ENCODE results near the gene METTL24.

The METTL24 gene

GRCh38 chr6:110319843-110320242, 38.3 kb downstream of the METTL24 start:
- no peak for TF ChIP-seq CTCF (IDR thresholded peaks at IDR 0.05; ENCODE audit: insufficient read depth, low read length, poor library complexity, severe bottlenecking)
- no peaks in the 10 kb centered on the region for H3K27me3 ChIP-seq (replicated peaks; ENCODE audit: control insufficient read depth, insufficient read depth, low read length)
- H3K36me3 ChIP-seq (ENCODE audit: control insufficient read depth, insufficient read depth, low read length) = no peaks in the 10 kb centered on the region
- DNase-seq (ENCODE audit: extremely low read depth, insufficient read length) = no peak
- H3K4me3 ChIP-seq (replicated peaks; ENCODE audit: low read depth, low read length) = no peak overlapping the region

GRCh38 chr6:110319381-110319780, 38.8 kb downstream of the METTL24 start:
- no peak for TF ChIP-seq CTCF (IDR thresholded peaks at IDR 0.05; ENCODE audit: insufficient read depth, low read length, poor library complexity, severe bottlenecking)
- DNase-seq (ENCODE audit: extremely low read depth, insufficient read length) = no peak
- Histone ChIP-seq H3K36me3 (ENCODE audit: control insufficient read depth, insufficient read depth, low read length) (no peaks in the 10 kb centered on the region), H3K4me3 (replicated peaks; ENCODE audit: low read depth, low read length) (no peak overlapping the region), H3K27me3 (replicated peaks; ENCODE audit: control insufficient read depth, insufficient read depth, low read length) (no peaks in the 10 kb centered on the region)

DNA sequence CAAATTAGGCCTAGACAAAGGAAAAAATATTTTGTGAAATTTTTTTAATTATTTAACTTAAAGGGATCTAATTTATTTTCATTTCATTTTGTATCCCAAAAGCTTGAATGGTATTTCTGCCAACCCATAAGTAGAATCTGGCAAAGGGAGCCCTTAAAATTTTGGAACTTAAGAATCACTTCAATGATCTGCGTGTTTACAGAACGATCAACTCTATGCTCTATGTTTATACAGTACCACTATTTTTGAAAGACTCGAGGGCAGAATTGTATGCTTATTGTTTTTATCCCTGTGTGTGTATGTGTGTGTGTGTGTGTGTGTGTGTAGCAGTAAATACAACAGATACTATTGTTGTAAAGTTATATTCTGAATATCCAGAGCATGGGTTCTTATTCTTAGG, 39.2 kb downstream of the METTL24 start:
- H3K36me3 ChIP-seq (ENCODE audit: control insufficient read depth, insufficient read depth, low read length) = no peaks in the 10 kb centered on the region
- DNase-seq (ENCODE audit: extremely low read depth, insufficient read length) = no peak
- H3K4me3 ChIP-seq (replicated peaks; ENCODE audit: low read depth, low read length) = no peak overlapping the region
- no peaks in the 10 kb centered on the region for H3K27me3 ChIP-seq (replicated peaks; ENCODE audit: control insufficient read depth, insufficient read depth, low read length)
- TF ChIP-seq CTCF (IDR thresholded peaks at IDR 0.05; ENCODE audit: insufficient read depth, low read length, poor library complexity, severe bottlenecking) = no peak

DNA sequence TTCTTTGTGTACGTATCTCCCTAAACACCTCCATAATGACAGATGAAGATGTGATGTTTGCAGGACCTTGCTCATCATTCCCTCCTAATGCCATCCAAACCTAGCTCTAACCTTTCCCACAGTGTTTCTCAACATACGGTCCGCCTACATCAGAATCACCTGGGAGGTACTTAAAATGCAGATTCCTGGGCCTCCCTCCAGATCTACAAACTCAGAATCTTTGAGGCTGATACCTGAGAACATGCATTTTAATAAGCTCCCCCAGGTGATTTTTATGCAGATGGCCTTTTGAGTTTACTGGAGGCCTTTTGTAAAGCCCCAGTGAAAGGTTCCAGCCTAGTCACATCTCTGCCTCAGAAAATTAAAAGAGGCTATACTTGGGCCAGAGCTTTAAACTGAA, 40.5 kb downstream of the METTL24 start:
- Histone ChIP-seq H3K27me3 (replicated peaks; ENCODE audit: control insufficient read depth, insufficient read depth, low read length) (no peaks in the 10 kb centered on the region; the same call in 1 of the 2 replicates), H3K4me3 (replicated peaks; ENCODE audit: low read depth, low read length) (no peak overlapping the region), H3K36me3 (ENCODE audit: control insufficient read depth, insufficient read depth, low read length) (no peaks in the 10 kb centered on the region)
- no peak for DNase-seq (ENCODE audit: extremely low read depth, insufficient read length)
- no peak for TF ChIP-seq CTCF (IDR thresholded peaks at IDR 0.05; ENCODE audit: insufficient read depth, low read length, poor library complexity, severe bottlenecking)

GRCh38 chr6:110317189-110317588, 41.0 kb downstream of the METTL24 start:
- no peak for DNase-seq (ENCODE audit: extremely low read depth, insufficient read length)
- no peak overlapping the region for H3K4me3 ChIP-seq (replicated peaks; ENCODE audit: low read depth, low read length)
- no peak for TF ChIP-seq CTCF (IDR thresholded peaks at IDR 0.05; ENCODE audit: insufficient read depth, low read length, poor library complexity, severe bottlenecking)

DNA sequence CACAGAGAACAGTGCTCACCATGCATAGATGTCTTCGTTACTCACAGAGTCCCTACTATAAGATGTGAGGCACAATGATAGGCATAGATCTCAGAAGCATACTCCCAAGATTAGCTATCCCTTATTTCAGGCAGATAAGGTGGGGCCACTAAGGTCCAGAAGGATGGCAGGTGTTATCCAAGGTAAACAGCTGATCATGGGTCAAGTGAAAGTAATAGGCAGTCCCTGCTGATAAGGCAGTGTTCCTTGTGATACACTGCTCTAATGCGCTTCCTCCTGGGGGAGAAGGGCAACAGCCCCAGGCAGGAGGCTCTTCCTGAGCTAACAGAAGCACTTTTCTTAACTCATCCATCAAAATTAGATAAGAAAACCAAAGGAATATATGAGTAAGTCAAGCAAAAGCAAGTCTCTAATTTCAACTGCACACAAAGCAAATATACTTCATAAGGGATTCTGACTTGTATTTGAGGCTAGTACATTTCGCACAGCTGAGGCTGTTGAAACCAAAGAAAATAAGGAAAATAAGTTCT, 42.2 kb downstream of the METTL24 start:
- no peaks in the 10 kb centered on the region; the same call in 1 of the 2 replicates for H3K27me3 ChIP-seq (replicated peaks; ENCODE audit: control insufficient read depth, insufficient read depth, low read length)
- DNase-seq (ENCODE audit: extremely low read depth, insufficient read length) = no peak
- TF ChIP-seq CTCF (IDR thresholded peaks at IDR 0.05; ENCODE audit: insufficient read depth, low read length, poor library complexity, severe bottlenecking) = no peak

More at GRCh38 chr6:110317189-110317588, 41.0 kb downstream of the METTL24 start:
- Histone ChIP-seq H3K27me3 (replicated peaks; ENCODE audit: control insufficient read depth, insufficient read depth, low read length) (no peaks in the 10 kb centered on the region; the same call in 1 of the 2 replicates), H3K36me3 (ENCODE audit: control insufficient read depth, insufficient read depth, low read length) (no peaks in the 10 kb centered on the region)

More for the DNA sequence above, 42.2 kb downstream of the METTL24 start:
- H3K4me3 ChIP-seq (replicated peaks; ENCODE audit: low read depth, low read length) = no peak overlapping the region
- H3K36me3 ChIP-seq (ENCODE audit: control insufficient read depth, insufficient read depth, low read length) = no peaks in the 10 kb centered on the region
